Measurements from ENCODE around the gene FXYD3. TPM values are rescaled to one million over a fixed set of nuclear protein-coding genes. Genes with fewer than 3 reads are reported as not detected.

FXYD3 gene
- total and polyA plus RNA-seq, 5 donors from 2014 or later, result not detected

- peaks cover 0 to 36% (median 7%) of the 10 kb centered on the region in 7 donors for H3K9me3 Mint-ChIP-seq
- H3K4me3 ChIP-seq (ENCODE audit: low read depth, low read length), result peak overlapping the region; percentile 51
- H3K27me3 Mint-ChIP-seq, result no peaks in the 10 kb centered on the region
- H3K36me3 ChIP-seq (ENCODE audit: control insufficient read depth, insufficient read depth, low read length), result peaks cover 88% of the 10 kb centered on the region
- no peak for ATAC-seq (ENCODE audit: low read depth in 2 of 2)
- H3K27ac ChIP-seq (ENCODE audit: insufficient read depth, low read length, poor library complexity, severe bottlenecking), result peak overlapping the region; percentile 47
- peaks cover 15 to 60% (median 38%) of the 10 kb centered on the region in 4 donors for H3K4me1 Mint-ChIP-seq
- H3K9me3 ChIP-seq (ENCODE audit: control insufficient read depth in 2 of 2, low read length in 2 of 2), result peaks cover 13 to 29% of the 10 kb centered on the region in 2 experiments
- peak overlapping the region; percentile 55 to 82 (median 62) for H3K4me3 Mint-ChIP-seq
- H3K27me3 ChIP-seq (ENCODE audit: control insufficient read depth, insufficient read depth, low read length), result no peaks in the 10 kb centered on the region
- peaks cover 72% of the 10 kb centered on the region for H3K36me3 Mint-ChIP-seq
- peaks cover 25% of the 10 kb centered on the region for H3K4me1 ChIP-seq (ENCODE audit: control insufficient read depth, insufficient read depth, low read length, poor library complexity, severe bottlenecking)
- H3K27ac Mint-ChIP-seq, result peak overlapping the region; percentile 93 to 97 (median 97)
- no peak for DNase-seq
These were observed 50.8 kb downstream of the FXYD3 start for GRCh38 chr19:35166100-35167063.

DNA sequence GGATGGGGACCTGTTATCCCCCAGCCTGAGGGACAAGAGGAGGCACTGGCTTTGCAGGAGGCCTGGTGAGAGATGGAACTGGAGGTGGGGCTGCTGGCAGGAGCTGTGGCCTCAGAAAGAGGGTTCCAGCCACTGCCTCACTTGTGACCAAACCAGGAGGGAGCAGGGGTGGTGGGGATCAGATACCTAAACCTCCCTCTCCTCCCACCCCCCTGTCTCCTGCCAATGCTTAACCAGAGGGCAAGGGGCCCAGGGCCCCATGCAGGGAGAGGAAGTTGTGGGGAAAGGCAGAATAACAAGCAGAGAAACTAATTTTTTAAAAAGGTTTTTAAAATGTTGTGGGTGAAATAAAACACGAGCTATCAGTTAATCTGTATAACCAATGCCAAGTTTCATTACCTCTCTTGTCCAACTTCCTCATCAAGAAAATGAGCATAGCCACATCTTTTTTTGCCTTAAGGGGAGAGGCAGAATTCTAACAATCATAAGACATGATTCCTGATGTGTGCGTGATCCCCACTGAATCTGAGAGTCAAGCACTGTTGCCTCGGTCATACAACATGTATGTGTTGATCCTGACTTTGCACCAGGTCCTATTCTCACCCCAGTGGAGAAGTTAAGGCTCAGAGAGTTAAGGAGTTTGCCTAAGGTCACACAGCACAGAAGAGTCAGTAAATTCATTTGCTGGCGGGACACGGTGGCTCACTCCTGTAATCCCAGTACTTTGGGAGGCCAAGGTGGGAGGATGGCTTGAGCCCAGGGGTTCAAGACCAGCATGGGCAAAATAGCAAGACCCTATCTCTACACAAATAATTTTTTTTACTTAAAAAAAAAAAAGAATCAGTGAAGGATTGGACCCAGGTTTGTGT is 51.9 kb downstream of the FXYD3 start:
- peak overlapping the region; percentile 55 to 82 (median 62) for H3K4me3 Mint-ChIP-seq
- peak overlapping the region; percentile 38 for H3K4me3 ChIP-seq (ENCODE audit: low read depth, low read length)
- peaks cover 13 to 23% of the 10 kb centered on the region in 2 experiments for H3K9me3 ChIP-seq (ENCODE audit: control insufficient read depth in 2 of 2, low read length in 2 of 2)
- H3K4me1 ChIP-seq (ENCODE audit: control insufficient read depth, insufficient read depth, low read length, poor library complexity, severe bottlenecking), result peaks cover 35% of the 10 kb centered on the region
- H3K27me3 ChIP-seq (ENCODE audit: control insufficient read depth, insufficient read depth, low read length), result no peaks in the 10 kb centered on the region
- H3K27me3 Mint-ChIP-seq, result no peaks in the 10 kb centered on the region
- peaks cover 77% of the 10 kb centered on the region for H3K36me3 ChIP-seq (ENCODE audit: control insufficient read depth, insufficient read depth, low read length)
- peaks cover 0 to 30% (median 2%) of the 10 kb centered on the region in 7 donors for H3K9me3 Mint-ChIP-seq
- peaks cover 22 to 61% (median 38%) of the 10 kb centered on the region in 4 donors for H3K4me1 Mint-ChIP-seq
- DNase-seq (peak in 1 of 3 donors; percentile 39), ATAC-seq (ENCODE audit: low read depth in 2 of 2) (peak; percentile 25 to 47)
- peak overlapping the region; percentile 93 to 97 (median 97) for H3K27ac Mint-ChIP-seq
- peaks cover 60% of the 10 kb centered on the region for H3K36me3 Mint-ChIP-seq
- peak overlapping the region; percentile 47 for H3K27ac ChIP-seq (ENCODE audit: insufficient read depth, low read length, poor library complexity, severe bottlenecking)

- Mint-ChIP-seq H3K27ac (peak overlapping the region; percentile 81 to 97 (median 93)), H3K36me3 (peaks cover 53% of the 10 kb centered on the region), H3K4me3 (peak overlapping the region in 3 of 4 donors; percentile 8 to 59 (median 27)), H3K4me1 (peaks cover 22 to 61% (median 39%) of the 10 kb centered on the region in 4 donors), H3K27me3 (no peaks in the 10 kb centered on the region), H3K9me3 (peaks cover 0 to 30% (median 4%) of the 10 kb centered on the region in 7 donors)
- Histone ChIP-seq H3K36me3 (ENCODE audit: control insufficient read depth, insufficient read depth, low read length) (peaks cover 70% of the 10 kb centered on the region), H3K27ac (ENCODE audit: insufficient read depth, low read length, poor library complexity, severe bottlenecking) (peak overlapping the region; percentile 47), H3K4me1 (ENCODE audit: control insufficient read depth, insufficient read depth, low read length, poor library complexity, severe bottlenecking) (peaks cover 38% of the 10 kb centered on the region), H3K9me3 (ENCODE audit: control insufficient read depth in 2 of 2, low read length in 2 of 2) (peaks cover 13 to 20% of the 10 kb centered on the region in 2 experiments), H3K4me3 (ENCODE audit: low read depth, low read length) (no peak overlapping the region), H3K27me3 (ENCODE audit: control insufficient read depth, insufficient read depth, low read length) (no peaks in the 10 kb centered on the region)
- DNase-seq (no peak), ATAC-seq (ENCODE audit: low read depth in 2 of 2) (no peak)
These were observed 52.6 kb downstream of the FXYD3 start for GRCh38 chr19:35168196-35168595.

- H3K9me3 ChIP-seq (ENCODE audit: control insufficient read depth in 2 of 2, low read length in 2 of 2), result peaks cover 10 to 15% of the 10 kb centered on the region in 2 experiments
- Mint-ChIP-seq H3K27ac (peak overlapping the region; percentile 91 to 93 (median 93)), H3K9me3 (peaks cover 0 to 24% (median 4%) of the 10 kb centered on the region in 7 donors), H3K27me3 (no peaks in the 10 kb centered on the region), H3K36me3 (peaks cover 41% of the 10 kb centered on the region), H3K4me3 (peak overlapping the region in 2 of 4 donors; percentile 46 to 65), H3K4me1 (peaks cover 22 to 57% (median 38%) of the 10 kb centered on the region in 4 donors)
- DNase-seq (no peak), ATAC-seq (ENCODE audit: low read depth in 2 of 2) (no peak)
- H3K27me3 ChIP-seq (ENCODE audit: control insufficient read depth, insufficient read depth, low read length), result no peaks in the 10 kb centered on the region
- no peak overlapping the region for H3K4me3 ChIP-seq (ENCODE audit: low read depth, low read length)
- H3K27ac ChIP-seq (ENCODE audit: insufficient read depth, low read length, poor library complexity, severe bottlenecking), result peak overlapping the region; percentile 33
- H3K4me1 ChIP-seq (ENCODE audit: control insufficient read depth, insufficient read depth, low read length, poor library complexity, severe bottlenecking), result peaks cover 38% of the 10 kb centered on the region
- H3K36me3 ChIP-seq (ENCODE audit: control insufficient read depth, insufficient read depth, low read length), result peaks cover 58% of the 10 kb centered on the region
These were observed 53.8 kb downstream of the FXYD3 start for GRCh38 chr19:35169221-35169995.

- H3K27ac Mint-ChIP-seq, result peak overlapping the region in 1 of 3 donors; percentile 93
- DNase-seq (no peak), ATAC-seq (ENCODE audit: low read depth in 2 of 2) (no peak)
- no peaks in the 10 kb centered on the region for H3K27me3 Mint-ChIP-seq
- peak overlapping the region in 1 of 4 donors; percentile 65 for H3K4me3 Mint-ChIP-seq
- H3K9me3 ChIP-seq (ENCODE audit: control insufficient read depth in 2 of 2, low read length in 2 of 2), result peaks cover 8 to 11% of the 10 kb centered on the region in 2 experiments
- no peak overlapping the region for H3K27ac ChIP-seq (ENCODE audit: insufficient read depth, low read length, poor library complexity, severe bottlenecking)
- H3K4me1 ChIP-seq (ENCODE audit: control insufficient read depth, insufficient read depth, low read length, poor library complexity, severe bottlenecking), result peaks cover 38% of the 10 kb centered on the region
- no peak overlapping the region for H3K4me3 ChIP-seq (ENCODE audit: low read depth, low read length)
- H3K27me3 ChIP-seq (ENCODE audit: control insufficient read depth, insufficient read depth, low read length), result no peaks in the 10 kb centered on the region
- peaks cover 22 to 63% (median 41%) of the 10 kb centered on the region in 4 donors for H3K4me1 Mint-ChIP-seq
- H3K9me3 Mint-ChIP-seq, result peaks cover 0 to 15% (median 4%) of the 10 kb centered on the region in 7 donors
- H3K36me3 Mint-ChIP-seq, result peaks cover 31% of the 10 kb centered on the region
- H3K36me3 ChIP-seq (ENCODE audit: control insufficient read depth, insufficient read depth, low read length), result peaks cover 47% of the 10 kb centered on the region
These were observed 54.9 kb downstream of the FXYD3 start for GRCh38 chr19:35170359-35171061.

GRCh38 chr19:35171730-35172129 is 56.1 kb downstream of the FXYD3 start:
- DNase-seq, result peak in 1 of 3 donors; percentile 54
- Mint-ChIP-seq H3K36me3 (peaks cover 19% of the 10 kb centered on the region), H3K27me3 (no peaks in the 10 kb centered on the region), H3K4me1 (peaks cover 22 to 58% (median 39%) of the 10 kb centered on the region in 4 donors), H3K27ac (peak overlapping the region; percentile 20 to 68 (median 63)), H3K4me3 (peak overlapping the region in 3 of 4 donors; percentile 40 to 44 (median 42)), H3K9me3 (peaks cover 0 to 2% (median 0%) of the 10 kb centered on the region in 7 donors)
- Histone ChIP-seq H3K27me3 (ENCODE audit: control insufficient read depth, insufficient read depth, low read length) (no peaks in the 10 kb centered on the region), H3K27ac (ENCODE audit: insufficient read depth, low read length, poor library complexity, severe bottlenecking) (peak overlapping the region; percentile 43), H3K9me3 (ENCODE audit: control insufficient read depth in 2 of 2, low read length in 2 of 2) (no peaks in the 10 kb centered on the region), H3K4me3 (ENCODE audit: low read depth, low read length) (no peak overlapping the region), H3K4me1 (ENCODE audit: control insufficient read depth, insufficient read depth, low read length, poor library complexity, severe bottlenecking) (peaks cover 35% of the 10 kb centered on the region), H3K36me3 (ENCODE audit: control insufficient read depth, insufficient read depth, low read length) (peaks cover 34% of the 10 kb centered on the region)
- ATAC-seq (ENCODE audit: low read depth in 2 of 2), result no peak

Data from CD4-positive, CD25-positive, alpha-beta regulatory T cell (primary cell).